ENCODE measurements around the gene TMCO4.
A peak's percentile ranks its signal among the peaks of the same experiment; 100 is the strongest.

The TMCO4 gene

DNA sequence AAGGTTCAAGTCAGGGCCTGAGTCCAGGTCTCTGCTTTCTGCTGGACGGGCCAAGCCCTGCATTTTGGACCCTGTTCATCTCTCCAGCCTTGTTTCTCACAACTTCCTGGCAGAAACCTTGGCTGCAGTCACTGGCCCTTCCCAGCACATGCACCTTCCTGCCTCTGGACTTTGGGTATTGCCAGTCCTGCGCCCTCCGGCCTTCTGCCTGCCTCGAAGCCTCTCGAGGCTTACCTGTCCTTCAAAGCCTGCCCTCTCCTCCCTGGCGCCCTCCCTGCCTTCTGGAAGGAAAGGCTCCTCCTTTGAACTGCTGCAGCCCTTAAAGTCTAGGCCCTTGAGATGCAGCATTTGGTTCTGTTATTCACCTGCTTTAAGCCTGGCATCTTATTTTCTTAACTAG is 82.2 kb downstream of the TMCO4 start:
- DNase-seq (ENCODE audit: low read depth in 2 of 2) = no peak

DNA sequence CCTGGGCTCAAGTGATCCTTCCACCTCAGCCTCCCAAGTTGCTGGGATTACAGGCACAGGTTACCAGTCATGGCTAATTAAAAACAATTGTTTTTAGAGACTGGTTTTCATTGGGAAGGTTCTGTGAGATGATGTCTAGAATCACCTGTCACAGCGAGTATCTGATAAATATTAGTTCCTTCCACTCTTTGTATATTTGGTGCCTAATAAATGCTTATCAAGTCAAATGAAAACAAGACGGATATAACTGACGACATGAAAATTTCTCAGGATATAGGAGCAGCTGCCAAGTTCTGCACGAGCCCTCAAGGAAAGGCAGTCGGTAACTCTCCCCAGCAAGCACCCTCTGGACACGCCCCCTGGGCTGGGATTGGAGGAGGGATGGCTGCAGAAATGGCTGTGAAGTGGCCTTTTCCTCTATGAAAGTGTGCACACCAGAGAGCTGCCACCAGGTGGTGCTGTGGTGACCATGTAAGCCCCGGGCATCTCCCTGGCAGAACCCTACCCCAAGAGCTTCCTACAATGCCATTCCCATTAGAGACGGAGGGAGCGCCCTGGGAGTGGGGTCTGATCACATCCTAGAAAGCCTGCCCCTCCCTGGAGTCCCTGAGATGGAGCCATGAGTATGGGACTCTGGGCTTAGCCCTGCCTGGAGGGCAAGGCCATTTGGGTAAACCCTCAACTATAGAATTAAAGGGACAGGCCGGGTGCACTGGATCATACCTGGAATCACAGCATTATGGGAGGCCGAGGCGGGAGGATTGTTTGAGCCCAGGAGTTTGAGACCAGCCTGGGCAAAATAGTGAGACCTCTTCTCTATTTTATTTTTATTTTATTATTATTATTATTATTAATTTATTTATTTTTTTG is 84.1 kb downstream of the TMCO4 start:
- DNase-seq (ENCODE audit: low read depth in 2 of 2) = peak; percentile 45 to 63

DNA sequence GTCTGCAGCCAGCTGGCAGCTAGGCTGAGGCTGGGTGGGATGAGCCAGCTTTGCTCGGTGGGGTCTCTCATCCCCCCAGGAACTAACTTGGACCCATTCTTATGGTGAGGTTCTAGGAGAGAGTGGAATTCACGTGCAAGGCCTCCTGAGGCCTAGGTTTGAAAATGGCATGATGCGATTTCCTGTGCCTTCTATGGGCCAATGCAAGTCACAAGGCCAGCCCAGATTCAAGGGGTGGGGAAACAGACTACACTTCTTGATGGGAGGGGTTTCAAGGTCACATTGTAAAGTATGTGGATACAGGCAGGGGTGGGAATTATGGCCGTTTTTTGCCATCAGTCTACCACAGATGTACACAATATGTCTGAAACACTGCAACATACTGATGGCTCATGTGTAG is 86.8 kb downstream of the TMCO4 start:
- no peak for DNase-seq (ENCODE audit: low read depth in 2 of 2)

DNA sequence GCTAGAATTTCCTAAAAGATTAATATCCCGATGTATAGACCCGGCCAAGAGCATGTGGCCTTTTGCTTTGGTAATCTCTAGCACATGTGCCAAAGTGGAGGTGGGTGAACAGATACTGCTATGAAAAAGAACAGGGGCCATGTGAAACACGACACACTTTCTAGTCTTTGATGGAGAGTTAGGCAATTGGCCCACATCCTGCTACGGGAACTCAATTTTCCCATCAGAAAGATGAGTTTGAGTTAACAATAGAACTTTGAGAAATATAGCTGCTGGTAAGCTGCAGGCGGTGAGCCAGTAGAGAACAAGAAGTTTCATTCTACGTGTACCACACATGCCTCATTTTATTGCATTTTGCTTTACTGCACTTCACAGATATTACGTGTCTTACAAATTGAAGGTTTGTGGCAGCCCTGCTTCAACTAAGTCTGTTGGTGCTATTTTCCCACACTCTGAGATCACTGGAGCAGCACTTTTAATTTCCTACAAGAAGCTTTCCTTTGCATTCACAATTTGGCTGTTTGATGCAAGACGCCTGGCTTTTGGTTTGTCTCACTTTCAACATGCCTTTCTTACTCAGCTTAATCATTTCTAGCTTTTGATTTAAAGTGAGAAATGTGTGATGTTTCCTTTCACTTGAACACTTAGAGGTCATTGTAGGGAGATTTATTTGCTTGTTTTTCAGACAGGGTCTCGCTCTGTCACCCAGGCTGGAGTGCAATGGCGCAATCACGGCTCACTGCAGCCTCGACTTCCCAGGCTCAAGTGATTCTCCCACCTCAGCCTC is 88.7 kb downstream of the TMCO4 start:
- no peak for DNase-seq (ENCODE audit: low read depth in 2 of 2)

DNA sequence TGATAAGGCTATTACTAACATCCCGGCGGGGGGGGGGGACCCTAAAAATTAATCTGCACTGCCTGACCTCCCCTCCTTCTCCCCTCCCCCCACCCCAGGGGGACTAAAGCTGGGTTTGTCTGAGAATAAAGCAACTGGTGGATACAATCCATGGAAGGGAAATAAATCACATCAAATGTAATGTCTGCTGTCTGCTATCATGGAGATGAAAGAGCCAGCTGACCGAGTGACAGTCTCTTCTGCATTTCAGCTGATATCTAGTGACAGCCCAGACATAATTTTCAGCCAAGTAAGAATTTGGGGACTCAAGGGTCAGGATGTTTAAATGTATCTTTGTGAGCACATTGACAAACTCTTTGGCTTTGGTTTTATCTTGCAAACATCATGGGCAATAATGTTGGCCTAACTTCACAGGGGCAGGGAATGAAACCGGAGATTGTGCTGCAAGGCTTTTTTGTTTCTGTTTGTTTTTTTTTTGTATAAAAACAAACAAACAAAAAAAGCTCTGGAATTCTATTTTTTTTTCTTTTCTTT is 90.4 kb downstream of the TMCO4 start:
- no peak for DNase-seq (ENCODE audit: low read depth in 2 of 2)

DNA sequence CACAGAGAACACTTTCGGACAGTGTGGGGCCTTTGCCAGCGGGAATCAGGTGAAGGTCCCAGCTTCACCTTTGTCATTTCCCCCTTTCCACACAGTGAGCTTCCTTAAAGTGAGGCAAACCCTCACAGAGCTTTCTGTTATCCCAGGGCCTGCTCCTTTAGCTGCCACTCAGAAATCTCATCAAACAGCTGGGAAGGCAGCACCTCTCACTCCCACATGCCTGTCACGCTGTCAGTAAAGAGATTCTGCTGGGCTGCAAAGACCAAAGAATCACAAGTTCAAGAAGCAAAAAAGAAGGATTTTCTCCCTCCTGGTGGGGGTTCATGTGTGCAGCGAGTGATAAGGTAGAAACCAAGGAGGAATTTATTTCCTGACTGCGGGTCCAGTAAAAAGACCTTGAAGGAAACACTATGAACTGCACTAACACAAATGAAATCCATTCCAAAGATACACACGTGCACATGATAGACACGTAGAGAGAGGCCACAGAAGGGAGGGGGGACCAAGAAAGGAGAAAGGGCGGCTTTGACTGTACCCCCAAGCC is 91.1 kb downstream of the TMCO4 start:
- DNase-seq (ENCODE audit: low read depth in 2 of 2) = no peak

DNA sequence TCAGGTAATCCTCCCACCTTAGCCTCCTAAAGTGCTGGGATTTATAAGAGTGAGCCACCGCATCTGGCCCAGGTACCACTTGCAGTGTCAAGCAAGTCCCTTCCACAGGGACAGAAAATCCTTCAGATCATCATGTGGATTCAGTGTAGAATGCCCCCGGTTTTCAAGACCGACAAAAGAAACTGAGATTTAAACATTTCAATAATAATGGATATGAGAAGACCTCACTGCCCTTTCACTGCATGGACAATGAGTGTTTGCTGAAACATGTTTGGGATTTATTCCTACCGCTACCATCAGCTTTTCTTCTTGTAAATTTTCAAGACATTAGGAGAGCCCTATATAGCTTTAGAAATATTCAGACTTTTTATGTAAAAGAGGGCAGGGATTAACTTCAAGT is 93.6 kb downstream of the TMCO4 start:
- no peak for DNase-seq (ENCODE audit: low read depth in 2 of 2)

DNA sequence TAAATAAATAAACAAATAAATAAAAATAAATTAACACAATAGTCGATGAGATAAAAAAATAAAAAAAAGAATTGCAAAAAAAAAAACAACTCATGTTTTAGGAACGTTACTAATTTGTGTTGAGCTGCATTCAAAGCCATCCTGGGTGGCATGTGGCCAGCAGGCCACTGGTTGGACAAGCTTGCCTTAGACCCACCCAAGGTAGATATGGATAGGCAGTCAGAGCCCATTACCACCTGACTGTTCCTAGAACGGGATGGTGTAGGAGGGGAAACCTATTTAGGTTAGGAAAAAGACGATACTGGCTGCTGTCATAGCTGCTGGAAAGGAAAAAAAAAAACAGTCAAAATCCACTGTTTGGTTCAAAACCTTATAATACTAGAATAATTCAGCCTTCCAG is 94.3 kb downstream of the TMCO4 start:
- DNase-seq (ENCODE audit: low read depth in 2 of 2) = no peak

DNA sequence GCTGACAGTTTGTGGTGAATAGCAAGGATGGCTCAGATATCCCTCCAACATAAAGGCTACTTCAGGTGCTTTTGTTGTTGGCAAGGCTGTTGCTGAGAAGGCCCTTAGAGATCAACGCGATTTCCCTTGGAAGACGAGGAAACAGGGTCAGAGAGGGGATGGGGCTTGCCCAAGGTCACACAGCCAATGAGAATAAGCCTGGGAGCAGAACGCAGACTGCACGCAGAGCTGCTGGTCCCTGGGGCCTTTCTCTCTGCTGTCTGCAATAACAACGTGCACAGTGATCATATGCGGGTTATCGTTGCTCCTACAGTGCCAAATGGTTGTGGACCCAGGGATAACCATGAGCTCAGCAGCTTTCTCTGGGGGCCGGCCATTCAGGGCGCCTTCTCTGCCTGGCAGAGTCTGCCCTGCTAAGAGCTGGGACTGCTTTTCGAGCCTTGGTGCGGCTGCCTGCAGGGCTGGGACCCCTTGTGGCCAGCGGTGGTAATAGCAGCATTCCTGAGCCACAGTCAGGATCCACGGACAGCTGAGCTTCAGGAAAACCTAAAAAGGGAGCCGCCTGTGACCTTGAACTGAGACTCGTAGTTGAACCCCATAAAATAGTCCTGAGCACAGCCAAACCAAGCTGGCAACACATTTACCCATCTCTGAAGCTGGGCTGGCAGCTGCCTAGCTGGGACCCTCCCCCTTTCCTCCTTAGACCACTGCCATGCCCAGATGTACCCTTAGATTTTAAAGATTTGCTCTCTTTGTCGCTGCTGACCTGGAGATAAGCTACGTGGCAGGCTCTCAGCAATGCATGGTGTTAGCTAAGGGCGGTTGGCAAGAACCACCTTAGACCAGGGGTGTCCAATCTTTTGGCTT is 95.2 kb downstream of the TMCO4 start:
- peak in 1 of 2 donors; percentile 42 for DNase-seq (ENCODE audit: low read depth in 2 of 2)

DNA sequence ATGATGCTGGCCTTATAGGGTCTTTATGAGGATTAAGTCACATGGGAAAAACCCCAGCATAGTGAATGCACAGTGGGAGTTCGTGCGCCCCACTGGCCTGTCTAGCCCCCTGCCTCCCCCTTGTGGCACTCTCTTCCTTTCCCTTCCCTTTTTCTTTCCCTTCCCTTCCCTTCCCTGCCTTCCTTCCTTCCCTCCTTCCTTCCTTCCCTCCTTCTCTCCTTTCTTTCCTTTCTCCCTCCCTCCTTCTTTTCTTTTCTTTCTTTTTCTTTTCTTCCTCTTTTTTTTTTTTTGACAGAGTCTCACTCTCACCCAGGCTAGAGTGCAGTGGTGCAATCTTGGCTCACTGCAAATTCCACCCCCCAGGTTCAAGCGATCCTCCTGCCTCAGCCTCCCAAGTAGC is 96.4 kb downstream of the TMCO4 start:
- DNase-seq (ENCODE audit: low read depth in 2 of 2) = no peak

DNA sequence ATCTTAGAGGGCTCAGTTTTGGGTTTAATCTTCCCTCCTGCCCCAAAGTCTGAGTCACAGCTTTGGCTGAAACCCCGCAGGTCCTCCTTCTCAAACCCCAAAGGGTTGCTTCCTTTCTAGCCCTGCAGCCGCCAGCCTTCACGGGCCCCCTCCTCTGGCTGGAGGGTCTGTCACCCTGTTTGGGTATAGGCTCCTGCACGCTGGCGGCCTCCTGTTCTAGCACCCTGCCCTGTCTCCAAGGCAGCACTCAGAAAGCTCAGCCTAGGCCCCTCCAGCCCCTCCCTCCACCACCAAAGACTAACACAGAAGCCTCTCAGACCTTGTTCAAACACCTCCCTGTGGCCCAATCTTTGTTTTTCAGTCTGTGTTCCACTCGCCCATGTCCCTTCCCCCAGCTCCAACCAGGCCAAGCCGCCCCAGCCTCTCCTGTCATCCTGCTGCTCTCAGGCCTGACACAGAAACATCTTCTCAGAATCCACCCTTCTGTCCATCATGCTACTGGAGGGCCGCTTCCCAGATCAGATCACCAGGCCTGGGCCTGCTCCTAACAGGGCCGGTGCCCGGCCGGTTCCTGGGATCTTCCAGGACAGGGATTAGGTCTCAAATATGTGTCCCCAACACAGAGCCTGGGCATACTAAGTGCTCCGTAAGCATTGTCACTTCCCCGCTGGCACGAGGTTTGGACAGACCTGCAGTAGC is 99.5 kb downstream of the TMCO4 start:
- DNase-seq (ENCODE audit: low read depth in 2 of 2) = no peak

DNA sequence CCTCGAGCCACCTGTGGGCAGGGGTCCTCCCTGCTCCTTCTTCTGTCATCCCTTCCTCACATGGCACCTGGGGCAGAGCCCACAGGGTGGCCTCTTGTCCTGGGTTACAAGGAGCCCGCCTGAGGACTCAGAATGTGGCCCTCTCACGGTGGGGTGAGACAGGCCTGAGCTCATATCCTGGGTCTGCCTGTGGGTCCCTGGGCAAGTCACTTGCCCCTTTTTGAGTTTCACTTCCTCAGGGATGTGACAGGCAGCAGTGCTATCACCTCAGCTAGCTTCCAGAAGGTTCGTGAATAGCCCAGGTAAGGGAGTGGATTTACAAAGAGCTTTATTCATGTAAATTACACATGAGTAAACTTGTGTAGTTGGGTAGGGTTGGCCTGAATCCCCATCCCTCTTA is 101.5 kb downstream of the TMCO4 start:
- no peak for DNase-seq (ENCODE audit: low read depth in 2 of 2)

DNA sequence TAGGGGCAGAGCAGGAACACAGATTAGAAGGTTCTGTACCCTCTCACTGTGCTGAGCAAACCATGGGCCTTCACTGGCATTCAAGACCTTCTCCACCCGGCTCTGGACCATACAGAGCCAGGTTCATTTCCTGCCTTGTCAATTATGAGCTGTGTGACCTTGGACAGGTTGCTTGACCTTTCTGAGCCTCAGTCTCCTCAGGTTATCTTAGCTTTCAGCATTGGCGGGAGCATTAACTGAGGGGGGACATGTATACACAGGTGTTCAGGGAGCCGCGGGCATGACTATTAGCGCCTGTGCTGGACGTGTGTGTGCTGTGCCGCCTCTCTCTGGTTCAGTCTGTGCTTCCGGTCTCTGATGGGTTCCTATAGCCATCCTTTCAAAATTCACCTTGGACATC is 102.9 kb downstream of the TMCO4 start:
- no peak for DNase-seq (ENCODE audit: low read depth in 2 of 2)

DNA sequence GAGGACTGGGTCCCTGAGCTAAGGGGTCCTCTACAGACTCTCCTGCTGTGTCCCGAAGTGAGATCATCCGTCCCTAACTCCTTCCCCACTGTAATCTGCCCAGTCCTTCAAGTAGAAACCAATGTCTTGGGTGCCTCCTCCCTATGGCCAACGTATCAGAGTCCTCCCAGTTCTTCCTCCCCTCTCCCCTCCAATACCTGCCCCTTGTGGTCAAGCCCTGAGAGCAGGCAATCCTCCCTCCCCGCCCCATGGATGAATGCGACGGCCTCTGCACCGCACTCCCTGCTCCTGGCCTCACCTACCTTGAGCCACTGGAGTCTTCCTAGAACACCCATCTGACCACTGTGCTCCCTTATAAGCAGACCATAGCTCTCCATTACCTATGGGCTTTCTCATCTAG is 103.9 kb downstream of the TMCO4 start:
- no peak for DNase-seq (ENCODE audit: low read depth in 2 of 2)

DNA sequence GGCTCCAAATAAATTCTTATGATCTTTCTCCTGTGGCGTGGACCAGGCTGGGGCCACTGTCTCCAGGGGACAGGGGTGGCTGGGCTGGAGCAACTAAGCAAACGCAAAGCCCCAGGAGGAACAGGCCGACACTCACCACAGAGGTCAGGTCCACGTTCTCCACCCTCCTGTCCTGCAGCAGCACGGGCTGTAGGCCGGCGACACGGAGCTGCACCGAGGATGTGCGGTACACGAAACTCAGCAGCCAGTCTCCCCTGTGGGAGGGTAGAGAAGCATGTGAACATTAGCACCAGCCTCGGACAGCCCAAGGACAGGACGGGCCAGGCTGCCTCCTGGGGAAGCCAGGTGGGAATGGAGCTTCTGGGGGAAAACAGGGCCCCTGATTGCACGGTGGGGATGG is 105.4 kb downstream of the TMCO4 start:
- no peak for DNase-seq (ENCODE audit: low read depth in 2 of 2)

DNA sequence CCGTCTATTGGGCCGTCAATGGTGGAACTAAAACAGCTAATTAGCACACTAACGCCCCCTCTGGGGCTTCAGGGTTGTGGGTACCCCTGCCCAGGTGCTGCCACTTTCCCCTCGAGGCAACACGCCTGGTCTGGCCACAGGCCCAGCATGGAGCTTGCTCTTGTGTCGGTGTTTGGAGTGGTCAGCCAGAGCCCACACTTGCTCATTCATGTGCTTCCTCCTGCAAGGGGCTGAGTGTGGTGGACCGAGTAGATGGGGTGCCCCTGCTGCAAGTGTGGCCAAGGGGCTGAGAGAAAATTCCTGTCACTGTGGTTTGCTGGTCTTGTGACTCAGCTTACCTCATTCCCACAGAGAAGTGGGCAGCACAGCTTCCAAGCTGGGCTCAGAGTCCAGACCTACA is 109.4 kb downstream of the TMCO4 start:
- no peak for DNase-seq (ENCODE audit: low read depth in 2 of 2)

DNA sequence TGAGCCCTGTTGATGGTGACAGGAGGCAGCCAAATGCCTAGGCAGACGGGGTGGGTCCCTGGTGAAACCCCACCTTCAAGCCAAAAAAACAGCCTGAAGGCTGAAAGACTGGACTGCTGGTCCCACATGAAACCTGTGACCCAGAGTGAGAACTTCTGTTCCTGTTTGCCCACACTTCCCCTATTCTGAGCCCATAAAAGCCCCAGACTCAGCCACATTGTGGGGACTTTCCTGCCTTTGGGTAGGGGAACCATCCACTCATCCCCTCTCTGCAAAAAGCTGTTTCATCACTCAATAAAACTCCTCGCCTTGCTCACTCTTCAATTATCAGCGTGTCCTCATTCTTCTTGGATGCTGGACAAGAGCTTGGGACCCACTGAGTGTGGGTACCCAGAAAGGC is 109.9 kb downstream of the TMCO4 start:
- DNase-seq (ENCODE audit: low read depth in 2 of 2) = no peak

DNA sequence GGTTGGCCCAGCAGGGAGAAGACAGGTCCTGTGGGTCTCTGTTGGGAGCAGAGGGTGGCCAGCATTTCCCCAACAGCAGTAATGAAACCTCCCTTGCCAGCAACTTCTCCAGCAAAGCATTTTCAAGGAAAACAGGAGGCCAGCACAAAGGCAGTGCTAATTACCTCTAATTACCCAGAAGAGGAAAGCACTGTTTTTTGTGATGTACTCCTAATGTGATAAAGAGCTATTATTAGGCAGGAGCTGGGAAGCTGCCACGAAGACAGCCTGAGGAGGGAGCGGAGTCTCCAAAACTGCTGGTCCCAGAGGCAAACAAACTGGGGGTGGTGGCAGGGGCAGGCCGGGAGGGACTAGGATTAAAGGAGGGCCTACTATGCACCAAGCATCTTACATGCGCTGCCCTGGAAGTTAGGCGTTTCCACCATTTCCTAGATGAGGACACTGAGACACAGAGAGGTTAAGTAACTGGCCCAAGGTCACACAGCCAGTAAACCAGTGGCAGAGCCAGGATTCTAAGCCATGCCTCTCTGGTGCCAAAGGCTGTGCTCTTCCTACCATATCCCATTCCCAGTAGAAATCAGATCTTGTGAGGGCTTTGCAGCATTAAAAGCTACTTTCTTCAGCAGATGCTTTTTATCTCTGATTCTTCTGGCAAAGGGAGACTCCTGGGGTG is 110.5 kb downstream of the TMCO4 start:
- no peak for DNase-seq (ENCODE audit: low read depth in 2 of 2)

DNA sequence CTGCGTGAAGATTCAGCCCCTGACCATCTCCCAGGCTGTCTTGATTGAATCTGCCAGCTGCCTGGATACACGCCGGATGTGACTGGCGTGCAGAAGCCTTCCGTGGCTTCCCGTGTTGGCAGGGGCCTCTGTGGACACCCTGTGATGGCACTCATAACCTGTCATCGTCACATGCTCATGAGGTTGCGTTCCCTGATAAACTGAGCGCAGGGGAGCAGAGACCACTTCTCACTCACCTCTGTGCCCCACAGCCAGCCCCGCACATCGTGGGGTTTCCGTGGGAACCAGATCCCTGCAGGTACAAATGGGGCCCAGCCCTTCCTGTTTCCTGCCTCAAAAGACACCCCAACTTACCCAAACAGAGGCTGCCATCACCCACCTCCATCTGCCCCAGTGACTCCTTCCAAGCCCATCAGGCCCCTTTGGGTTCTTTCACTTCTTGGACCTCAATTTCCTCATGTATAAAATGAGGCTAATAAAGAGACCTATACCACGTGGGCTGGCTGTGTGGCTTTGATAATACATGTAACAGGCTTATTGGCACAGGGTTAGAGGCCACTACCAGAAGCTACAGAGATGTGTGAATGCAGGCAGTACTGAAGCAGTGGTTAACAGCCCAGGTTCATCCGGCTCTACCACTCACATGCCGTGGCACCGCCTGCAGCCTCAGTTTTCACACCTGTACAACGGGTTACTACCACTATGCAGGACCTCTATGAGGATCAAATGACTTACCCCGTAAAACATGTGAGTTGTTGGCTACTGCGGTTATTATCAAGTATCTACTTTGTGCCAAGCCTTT is 111.5 kb downstream of the TMCO4 start:
- peak in 1 of 2 donors; percentile 14 for DNase-seq (ENCODE audit: low read depth in 2 of 2)

DNA sequence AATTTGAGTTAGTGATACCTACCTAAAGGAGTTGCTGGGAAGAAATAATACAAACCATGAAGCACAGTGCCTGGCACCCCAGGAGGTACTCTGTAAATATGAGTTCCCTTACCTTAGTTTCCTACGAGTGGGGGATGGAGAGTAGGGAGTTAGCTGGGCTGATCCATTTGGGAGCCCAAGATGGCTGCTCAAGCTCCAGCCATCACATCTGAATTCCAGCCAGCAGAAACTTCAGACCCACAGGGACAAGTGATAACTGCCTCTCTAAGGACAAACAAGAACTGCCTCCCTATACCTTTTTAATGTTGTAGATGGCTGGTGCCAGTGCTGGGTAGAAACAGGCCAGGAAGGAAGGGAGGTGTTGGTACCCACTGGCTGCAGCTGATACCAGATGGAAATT is 112.3 kb downstream of the TMCO4 start:
- DNase-seq (ENCODE audit: low read depth in 2 of 2) = no peak

All from stimulated activated CD8-positive, alpha-beta memory T cell treated with anti-CD3 and anti-CD28 coated beads, Interleukin-7, amount 100 ng/mL, for 1 hour (primary cell).